Measurements from ENCODE around the gene AK8.

Gene AK8

GRCh38 chr9:132857616-132858342, 20.3 kb downstream of the AK8 start:
- H3K36me3 ChIP-seq (ENCODE audit: insufficient read depth, low read length) = no peaks in the 10 kb centered on the region
- peaks cover 15% of the 10 kb centered on the region; the same call in 1 of the 2 replicates for H3K4me1 ChIP-seq (ENCODE audit: insufficient read depth, low read length)
- H3K9ac ChIP-seq (ENCODE audit: low read depth, low read length) = no peak overlapping the region
- no peaks in the 10 kb centered on the region for H3K9me3 ChIP-seq (ENCODE audit: control insufficient read depth, insufficient read depth, low read length)

DNA sequence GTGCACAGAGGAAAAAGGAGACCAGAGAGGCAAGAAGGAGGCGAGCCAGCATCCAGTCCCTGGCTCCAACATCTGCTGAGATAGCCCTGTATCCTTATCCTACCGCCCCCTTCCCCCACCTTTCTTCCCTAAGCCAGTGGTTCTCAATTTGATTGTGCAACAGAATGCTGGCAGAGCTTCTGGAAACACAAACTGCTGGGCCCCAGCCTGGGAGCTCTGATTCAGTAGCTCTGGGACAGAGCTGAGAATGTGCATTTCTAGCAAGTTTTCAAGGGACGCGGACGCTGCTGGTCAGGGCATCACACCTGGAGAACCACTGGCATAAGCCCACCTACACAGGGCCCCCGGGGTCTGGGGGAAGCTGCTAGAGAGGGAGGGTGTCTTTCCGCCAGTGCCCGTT, 21.1 kb downstream of the AK8 start:
- Histone ChIP-seq H3K4me1 (ENCODE audit: insufficient read depth, low read length) (peaks cover 15% of the 10 kb centered on the region; the same call in 1 of the 2 replicates), H3K9ac (ENCODE audit: low read depth, low read length) (no peak overlapping the region), H3K9me3 (ENCODE audit: control insufficient read depth, insufficient read depth, low read length) (no peaks in the 10 kb centered on the region), H3K36me3 (ENCODE audit: insufficient read depth, low read length) (no peaks in the 10 kb centered on the region)

DNA sequence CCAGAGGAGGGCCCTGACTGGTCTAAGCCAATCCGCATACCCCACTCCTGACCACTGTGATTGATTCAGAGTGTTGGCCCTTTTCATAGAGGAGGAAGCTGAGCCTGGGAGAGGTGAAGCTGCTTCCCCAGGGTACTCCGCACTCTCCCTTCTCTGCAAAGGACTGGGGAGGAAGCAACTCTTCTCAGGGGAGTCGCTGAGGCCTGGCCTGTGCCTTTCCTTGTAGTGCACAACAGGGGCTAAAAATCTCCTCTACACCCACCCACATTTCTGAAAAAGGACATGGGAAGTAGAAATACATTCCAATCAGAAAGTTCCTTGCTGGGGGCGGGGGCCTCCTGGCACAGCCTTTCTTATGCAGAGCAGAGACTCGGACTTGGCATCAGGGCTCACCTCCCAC, 22.2 kb downstream of the AK8 start:
- H3K9me3 ChIP-seq (ENCODE audit: control insufficient read depth, insufficient read depth, low read length) = no peaks in the 10 kb centered on the region
- H3K9ac ChIP-seq (ENCODE audit: low read depth, low read length) = no peak overlapping the region
- peaks cover 15% of the 10 kb centered on the region; the same call in 1 of the 2 replicates for H3K4me1 ChIP-seq (ENCODE audit: insufficient read depth, low read length)
- H3K36me3 ChIP-seq (ENCODE audit: insufficient read depth, low read length) = no peaks in the 10 kb centered on the region

- H3K4me1 ChIP-seq (ENCODE audit: insufficient read depth, low read length) = peaks cover 15% of the 10 kb centered on the region; the same call in 1 of the 2 replicates
- no peak overlapping the region for H3K9ac ChIP-seq (ENCODE audit: low read depth, low read length)
- no peaks in the 10 kb centered on the region for H3K9me3 ChIP-seq (ENCODE audit: control insufficient read depth, insufficient read depth, low read length)
- H3K36me3 ChIP-seq (ENCODE audit: insufficient read depth, low read length) = no peaks in the 10 kb centered on the region
Observed at GRCh38 chr9:132854832-132855231, 23.3 kb downstream of the AK8 start.

GRCh38 chr9:132853482-132853881, 24.6 kb downstream of the AK8 start:
- Histone ChIP-seq H3K4me1 (ENCODE audit: insufficient read depth, low read length) (peaks cover 19% of the 10 kb centered on the region), H3K9ac (ENCODE audit: low read depth, low read length) (no peak overlapping the region), H3K36me3 (ENCODE audit: insufficient read depth, low read length) (no peaks in the 10 kb centered on the region), H3K9me3 (ENCODE audit: control insufficient read depth, insufficient read depth, low read length) (no peaks in the 10 kb centered on the region)

DNA sequence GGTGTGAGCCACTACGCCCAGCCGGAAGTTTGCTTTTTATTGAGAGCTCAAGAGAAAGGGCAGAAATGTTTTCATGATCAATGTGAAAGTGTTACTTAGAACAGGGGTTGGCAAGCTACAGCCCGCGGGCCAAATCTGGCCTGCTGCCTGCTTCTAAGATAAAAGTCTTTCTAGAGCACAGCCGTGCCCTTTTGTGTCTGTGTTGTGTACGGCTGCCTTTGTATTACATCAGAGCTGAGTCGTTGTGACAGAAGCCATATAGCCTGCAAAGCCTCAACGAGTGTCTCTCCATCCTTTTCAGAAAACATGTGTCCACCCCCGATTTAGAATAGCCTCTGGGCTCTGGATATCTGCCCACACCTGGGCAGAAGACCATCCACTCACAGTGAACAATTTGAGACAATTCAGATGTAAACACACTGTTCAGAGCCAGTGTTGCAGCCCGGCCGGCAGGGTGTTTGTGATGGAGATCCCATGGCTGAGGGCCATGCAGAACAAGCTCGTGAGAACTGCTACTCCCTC, 28.8 kb downstream of the AK8 start:
- Histone ChIP-seq H3K9me3 (ENCODE audit: control insufficient read depth, insufficient read depth, low read length) (no peaks in the 10 kb centered on the region), H3K4me1 (ENCODE audit: insufficient read depth, low read length) (peaks cover 4% of the 10 kb centered on the region), H3K9ac (ENCODE audit: low read depth, low read length) (no peak overlapping the region), H3K36me3 (ENCODE audit: insufficient read depth, low read length) (no peaks in the 10 kb centered on the region)

- no peaks in the 10 kb centered on the region for H3K36me3 ChIP-seq (ENCODE audit: insufficient read depth, low read length)
- H3K9me3 ChIP-seq (ENCODE audit: control insufficient read depth, insufficient read depth, low read length) = no peaks in the 10 kb centered on the region
- peaks cover 4% of the 10 kb centered on the region for H3K4me1 ChIP-seq (ENCODE audit: insufficient read depth, low read length)
- H3K9ac ChIP-seq (ENCODE audit: low read depth, low read length) = no peak overlapping the region
Observed at GRCh38 chr9:132846918-132847515, 31.1 kb downstream of the AK8 start.

GRCh38 chr9:132846109-132846917, 31.8 kb downstream of the AK8 start:
- Histone ChIP-seq H3K36me3 (ENCODE audit: insufficient read depth, low read length) (no peaks in the 10 kb centered on the region), H3K9me3 (ENCODE audit: control insufficient read depth, insufficient read depth, low read length) (no peaks in the 10 kb centered on the region), H3K9ac (ENCODE audit: low read depth, low read length) (no peak overlapping the region), H3K4me1 (ENCODE audit: insufficient read depth, low read length) (peaks cover 4% of the 10 kb centered on the region)

- Histone ChIP-seq H3K9ac (ENCODE audit: low read depth, low read length) (no peak overlapping the region), H3K36me3 (ENCODE audit: insufficient read depth, low read length) (no peaks in the 10 kb centered on the region), H3K4me1 (ENCODE audit: insufficient read depth, low read length) (peaks cover 3% of the 10 kb centered on the region; the same call in 1 of the 2 replicates), H3K9me3 (ENCODE audit: control insufficient read depth, insufficient read depth, low read length) (no peaks in the 10 kb centered on the region)
Observed at GRCh38 chr9:132842124-132843044, 35.7 kb downstream of the AK8 start.

DNA sequence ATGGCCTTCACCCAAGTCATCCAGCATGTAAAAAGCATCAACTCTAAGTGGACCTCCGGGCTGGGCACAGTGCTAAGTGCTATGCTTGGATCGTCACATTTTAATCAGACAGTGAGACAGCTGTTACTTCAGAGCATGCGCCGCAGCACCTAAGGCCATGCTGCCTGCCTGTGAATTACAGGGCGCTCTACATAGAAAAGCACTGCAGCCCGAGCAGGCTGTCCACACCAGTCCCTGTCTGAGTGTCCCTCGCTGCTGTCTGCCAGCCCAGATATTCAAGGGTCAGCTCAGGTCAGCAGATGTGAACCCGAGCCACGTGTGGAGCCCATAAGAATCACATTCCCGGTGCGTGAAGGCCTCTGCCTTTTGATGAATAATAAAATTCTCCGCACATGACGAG, 37.1 kb downstream of the AK8 start:
- H3K4me1 ChIP-seq (ENCODE audit: insufficient read depth, low read length) = peaks cover 3% of the 10 kb centered on the region; the same call in 1 of the 2 replicates
- H3K9me3 ChIP-seq (ENCODE audit: control insufficient read depth, insufficient read depth, low read length) = no peaks in the 10 kb centered on the region
- H3K9ac ChIP-seq (ENCODE audit: low read depth, low read length) = no peak overlapping the region
- H3K36me3 ChIP-seq (ENCODE audit: insufficient read depth, low read length) = no peaks in the 10 kb centered on the region

DNA sequence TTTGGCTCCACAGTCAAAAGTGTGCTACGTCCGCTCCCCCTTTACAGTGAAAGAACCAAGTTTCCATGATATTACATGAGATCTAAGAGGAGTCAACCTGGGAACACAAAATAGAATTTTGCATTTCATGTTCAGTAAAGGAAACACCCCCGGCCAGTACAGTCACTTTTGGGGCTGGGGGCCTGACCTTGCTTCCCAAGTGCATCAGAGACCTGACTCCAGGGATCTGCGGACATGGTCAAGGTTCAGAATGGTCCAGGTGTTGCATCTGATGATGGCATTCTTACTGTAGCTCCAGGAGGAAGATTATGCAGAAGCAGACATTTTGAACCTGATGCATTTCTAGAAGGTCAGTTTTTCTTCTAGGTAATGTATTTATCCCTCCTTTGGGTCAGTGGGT, 39.8 kb downstream of the AK8 start:
- Histone ChIP-seq H3K36me3 (ENCODE audit: insufficient read depth, low read length) (no peaks in the 10 kb centered on the region), H3K9ac (ENCODE audit: low read depth, low read length) (no peak overlapping the region), H3K9me3 (ENCODE audit: control insufficient read depth, insufficient read depth, low read length) (no peaks in the 10 kb centered on the region), H3K4me1 (ENCODE audit: insufficient read depth, low read length) (peaks cover 3% of the 10 kb centered on the region; the same call in 1 of the 2 replicates)

DNA sequence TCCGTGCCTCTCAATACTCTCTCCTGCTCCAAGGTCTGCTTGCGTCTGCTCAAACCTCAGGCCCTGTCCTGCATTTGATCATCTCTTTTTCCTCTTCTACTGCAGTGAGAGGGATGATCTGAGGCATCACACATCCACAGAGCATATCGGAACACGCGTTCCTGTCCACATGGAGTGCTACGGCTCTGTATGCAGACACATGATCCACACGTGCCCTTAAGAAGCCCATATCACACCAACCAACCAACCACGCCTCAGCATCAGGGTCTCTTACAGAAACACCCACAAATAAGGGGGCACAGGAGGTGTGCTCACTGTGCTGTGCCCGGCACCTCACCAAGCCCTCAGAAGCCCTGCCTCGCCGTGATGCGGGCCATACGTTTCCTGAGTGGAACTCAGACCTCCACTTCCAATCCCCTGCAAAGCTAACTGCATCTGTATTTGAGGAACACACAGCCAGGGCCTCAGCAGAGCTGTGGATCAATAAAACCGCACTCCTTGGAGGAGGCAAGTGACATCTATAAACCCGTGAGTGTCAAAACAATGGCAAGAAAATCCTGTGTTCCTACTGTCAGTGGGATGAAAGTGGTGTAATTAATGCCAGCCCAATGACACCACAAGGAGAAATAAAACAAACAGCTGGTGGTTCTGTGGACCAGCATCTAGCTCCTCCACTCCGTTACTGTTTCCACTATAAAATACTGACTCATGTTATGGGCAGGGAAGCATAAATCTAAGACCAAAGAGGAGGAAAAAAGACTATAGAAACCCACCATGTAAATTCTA, 40.4 kb downstream of the AK8 start:
- H3K9ac ChIP-seq (ENCODE audit: low read depth, low read length) = no peak overlapping the region
- H3K36me3 ChIP-seq (ENCODE audit: insufficient read depth, low read length) = no peaks in the 10 kb centered on the region
- H3K9me3 ChIP-seq (ENCODE audit: control insufficient read depth, insufficient read depth, low read length) = no peaks in the 10 kb centered on the region
- peaks cover 3% of the 10 kb centered on the region; the same call in 1 of the 2 replicates for H3K4me1 ChIP-seq (ENCODE audit: insufficient read depth, low read length)

DNA sequence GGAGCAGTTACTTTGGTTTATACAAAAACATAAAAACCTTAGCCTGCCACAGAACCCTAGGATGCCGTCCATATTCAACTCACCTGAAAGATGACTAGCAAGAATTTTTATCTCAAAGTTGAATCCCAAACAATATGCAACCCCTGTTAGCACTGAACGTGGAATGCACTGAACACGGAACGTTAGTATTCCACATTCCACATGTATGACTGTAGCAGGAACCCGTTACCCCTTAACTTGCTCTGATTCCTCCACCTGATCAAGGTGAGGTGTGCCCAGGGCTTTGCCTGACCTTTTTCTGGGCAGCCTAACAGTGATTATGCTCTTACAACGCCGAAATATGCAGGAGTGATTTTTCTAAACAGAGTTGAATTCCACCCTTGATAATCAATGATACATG, 43.7 kb downstream of the AK8 start:
- H3K4me1 ChIP-seq (ENCODE audit: insufficient read depth, low read length) = peaks cover 2% of the 10 kb centered on the region; the same call in 1 of the 2 replicates
- no peaks in the 10 kb centered on the region for H3K9me3 ChIP-seq (ENCODE audit: control insufficient read depth, insufficient read depth, low read length)
- H3K9ac ChIP-seq (ENCODE audit: low read depth, low read length) = no peak overlapping the region
- no peaks in the 10 kb centered on the region for H3K36me3 ChIP-seq (ENCODE audit: insufficient read depth, low read length)
